ENCODE data around the gene CD24. TPM values are rescaled to one million over a fixed set of nuclear protein-coding genes. Genes with fewer than 3 reads are reported as not detected.

Gene CD24
- total and polyA plus RNA-seq, 2 experiments from 2014 or later: 0.54 to 2.8 TPM

- no peak for DNase-seq
- TF ChIP-seq EZH2 (IDR thresholded peaks at IDR 0.05; ENCODE audit: insufficient read depth, poor library complexity, severe bottlenecking): no peak
- no peak for TF ChIP-seq EZH2phosphoT487 (IDR thresholded peaks at IDR 0.05; ENCODE audit: insufficient read depth, low read depth)
- 37 to 38% methylated on average over 17 of the region's 17 CpGs for WGBS, 2 experiments (ENCODE audit: low coverage in 1 of 2, low lambda C conversion rate in 2 of 2, missing lambda C conversion rate in 2 of 2)
- in situ Hi-C loops (cut with MboI): no loop called here
- Histone ChIP-seq H3K27ac (no peak overlapping the region), H4K20me1 (ENCODE audit: insufficient read depth) (no peaks in the 10 kb centered on the region), H3K9ac (no peak overlapping the region), H3K27me3 (replicated peaks; ENCODE audit: insufficient read depth) (0 out of 2 replicates have a peak, but pooled peaks cover 11% of the 10 kb centered on the region), H2AFZ (no peak overlapping the region), H3F3A (ENCODE audit: insufficient read depth) (no peaks in the 10 kb centered on the region), H3K79me2 (ENCODE audit: insufficient read depth) (no peaks in the 10 kb centered on the region), H3K9me3 (ENCODE audit: low read depth) (no peaks in the 10 kb centered on the region), H3K9me2 (ENCODE audit: insufficient read depth) (no peaks in the 10 kb centered on the region), H3K36me3 (ENCODE audit: low read depth) (no peaks in the 10 kb centered on the region), H3K4me2 (ENCODE audit: unreplicated experiment) (no peak overlapping the region), H3K4me3 (no peak overlapping the region), H3K4me1 (ENCODE audit: insufficient read depth) (no peaks in the 10 kb centered on the region)
Observed at GRCh38 chr6:106924694-106925523, 49.6 kb downstream of the CD24 start.

- no peaks in the 10 kb centered on the region for H4K20me1 ChIP-seq (ENCODE audit: insufficient read depth)
- H3K9me3 ChIP-seq (ENCODE audit: low read depth): no peaks in the 10 kb centered on the region
- DNase-seq: no peak
- 34 to 38% methylated on average over 4 of the region's 4 CpGs for WGBS, 2 experiments (ENCODE audit: low coverage in 1 of 2, low lambda C conversion rate in 2 of 2, missing lambda C conversion rate in 2 of 2)
- no peak overlapping the region for H3K4me2 ChIP-seq (ENCODE audit: unreplicated experiment)
- H3K36me3 ChIP-seq (ENCODE audit: low read depth): no peaks in the 10 kb centered on the region
- in situ Hi-C loops (cut with MboI): no loop called here
- TF ChIP-seq EZH2phosphoT487 (IDR thresholded peaks at IDR 0.05; ENCODE audit: insufficient read depth, low read depth) (no peak), EZH2 (IDR thresholded peaks at IDR 0.05; ENCODE audit: insufficient read depth, poor library complexity, severe bottlenecking) (no peak)
- no peak overlapping the region for H3K4me3 ChIP-seq
- H3K9ac ChIP-seq: no peak overlapping the region
- no peaks in the 10 kb centered on the region for H3F3A ChIP-seq (ENCODE audit: insufficient read depth)
- 0 out of 2 replicates have a peak, but pooled peaks cover 11% of the 10 kb centered on the region for H3K27me3 ChIP-seq (replicated peaks; ENCODE audit: insufficient read depth)
- no peaks in the 10 kb centered on the region for H3K4me1 ChIP-seq (ENCODE audit: insufficient read depth)
- no peaks in the 10 kb centered on the region for H3K9me2 ChIP-seq (ENCODE audit: insufficient read depth)
- no peak overlapping the region for H2AFZ ChIP-seq
- H3K79me2 ChIP-seq (ENCODE audit: insufficient read depth): no peaks in the 10 kb centered on the region
- H3K27ac ChIP-seq: no peak overlapping the region
Observed at GRCh38 chr6:106922626-106923025, 51.9 kb downstream of the CD24 start.

Other genes with a start within 250 kb of the CD24 start
- gene MTRES1, start 53.5 kb upstream of the CD24 start, total RNA-seq (2014; rRNA removed; shearing (Covaris generic)): 20.9 and 30.4 TPM in 2 replicates
- gene MTRES1, start 53.5 kb upstream of the CD24 start, polyA plus RNA-seq (2016; fragmentation: Nextera tagmentation; extraction: Ambion mirVana): 40.4 and 42.5 TPM in 2 replicates
- 1.8 and 2.7 TPM in 2 replicates for gene BEND3, start 140.8 kb upstream of the CD24 start, total RNA-seq (2014; rRNA removed; shearing (Covaris generic))
- gene BEND3, start 140.8 kb upstream of the CD24 start, polyA plus RNA-seq (2016; fragmentation: Nextera tagmentation; extraction: Ambion mirVana): 1.0 and 1.4 TPM in 2 replicates

Measured in GM23248 (cell line).